Stimulated activated CD4-positive, alpha-beta T cell treated with anti-CD3 and anti-CD28 coated beads, Interleukin-1b, Interleukin-23, amount 100 ng/mL, for 1 hour (primary cell): ENCODE data around the gene GTF2IRD1.
"Not testable (repeated sequence)": the region's sequence is repeated elsewhere in the genome, so short reads cannot be mapped to it uniquely, and the experiment has no call there.

ENCODE experiments used
- DNase-seq, 2 donors: peaks; one replicate each; pipeline ENCODE4 v3.0.0-alpha.2; 2020; ENCODE audit warnings: low read depth in 2 of 2

The GTF2IRD1 gene, protein sequence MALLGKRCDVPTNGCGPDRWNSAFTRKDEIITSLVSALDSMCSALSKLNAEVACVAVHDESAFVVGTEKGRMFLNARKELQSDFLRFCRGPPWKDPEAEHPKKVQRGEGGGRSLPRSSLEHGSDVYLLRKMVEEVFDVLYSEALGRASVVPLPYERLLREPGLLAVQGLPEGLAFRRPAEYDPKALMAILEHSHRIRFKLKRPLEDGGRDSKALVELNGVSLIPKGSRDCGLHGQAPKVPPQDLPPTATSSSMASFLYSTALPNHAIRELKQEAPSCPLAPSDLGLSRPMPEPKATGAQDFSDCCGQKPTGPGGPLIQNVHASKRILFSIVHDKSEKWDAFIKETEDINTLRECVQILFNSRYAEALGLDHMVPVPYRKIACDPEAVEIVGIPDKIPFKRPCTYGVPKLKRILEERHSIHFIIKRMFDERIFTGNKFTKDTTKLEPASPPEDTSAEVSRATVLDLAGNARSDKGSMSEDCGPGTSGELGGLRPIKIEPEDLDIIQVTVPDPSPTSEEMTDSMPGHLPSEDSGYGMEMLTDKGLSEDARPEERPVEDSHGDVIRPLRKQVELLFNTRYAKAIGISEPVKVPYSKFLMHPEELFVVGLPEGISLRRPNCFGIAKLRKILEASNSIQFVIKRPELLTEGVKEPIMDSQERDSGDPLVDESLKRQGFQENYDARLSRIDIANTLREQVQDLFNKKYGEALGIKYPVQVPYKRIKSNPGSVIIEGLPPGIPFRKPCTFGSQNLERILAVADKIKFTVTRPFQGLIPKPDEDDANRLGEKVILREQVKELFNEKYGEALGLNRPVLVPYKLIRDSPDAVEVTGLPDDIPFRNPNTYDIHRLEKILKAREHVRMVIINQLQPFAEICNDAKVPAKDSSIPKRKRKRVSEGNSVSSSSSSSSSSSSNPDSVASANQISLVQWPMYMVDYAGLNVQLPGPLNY

DNA sequence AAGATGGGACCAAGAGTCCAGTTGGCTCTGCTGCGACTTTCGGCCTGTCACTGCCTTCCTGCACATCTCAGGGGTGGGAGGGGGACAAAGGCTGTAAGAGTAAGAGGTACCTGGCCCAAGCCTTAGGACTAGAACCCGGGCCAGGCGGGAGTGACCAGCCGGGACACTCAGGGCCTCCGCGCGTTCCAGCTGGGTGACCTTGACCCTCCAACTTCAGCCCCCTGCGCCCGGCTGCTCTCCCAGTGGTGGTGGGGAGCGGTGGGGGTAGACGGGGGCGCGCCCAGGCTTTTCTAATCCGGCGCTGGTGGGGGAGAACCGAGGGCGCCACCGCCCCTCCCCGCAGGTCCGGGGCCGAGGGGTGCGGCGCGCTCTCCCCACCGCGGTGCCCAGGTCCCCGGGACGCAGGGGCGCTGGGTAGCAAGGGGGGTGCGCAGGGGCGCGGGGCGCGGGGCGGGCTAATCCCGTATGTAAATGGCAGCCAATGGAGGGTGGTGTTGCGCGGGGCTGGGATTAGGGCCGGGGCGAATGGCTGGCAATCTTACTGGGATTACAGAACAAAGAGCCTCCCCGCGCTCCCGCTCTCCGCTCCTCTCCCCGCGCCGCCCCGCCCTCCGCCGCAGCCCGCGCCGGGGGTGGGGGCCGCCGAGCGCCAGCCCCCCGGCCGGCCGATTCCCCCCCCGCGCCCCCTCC, at the start of gene GTF2IRD1:
Gene GTF2IRD1 (plus strand): TSS at position 585 of the 690 bp plus-strand sequence. CDS start 54,175 bp downstream, outside the sequence.
- peak in 1 of 2 donors; percentile 8 for DNase-seq

DNA sequence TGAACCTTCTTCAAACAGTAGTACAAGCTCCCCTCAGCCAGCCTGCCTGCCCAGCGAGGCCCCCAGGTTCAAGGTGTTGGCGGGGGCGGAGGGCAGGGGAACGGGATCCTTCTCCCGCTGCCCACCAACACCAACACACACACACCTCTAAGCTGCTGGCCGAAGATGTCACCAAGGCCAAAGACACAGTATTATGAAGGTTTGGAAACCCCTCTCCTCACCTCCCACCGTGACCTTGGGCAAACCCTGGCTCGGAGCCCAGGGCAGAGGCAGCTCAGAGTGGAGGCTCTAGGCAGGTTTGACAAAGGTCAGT, 49.4 kb upstream of the GTF2IRD1 start:
- no peak for DNase-seq

DNA sequence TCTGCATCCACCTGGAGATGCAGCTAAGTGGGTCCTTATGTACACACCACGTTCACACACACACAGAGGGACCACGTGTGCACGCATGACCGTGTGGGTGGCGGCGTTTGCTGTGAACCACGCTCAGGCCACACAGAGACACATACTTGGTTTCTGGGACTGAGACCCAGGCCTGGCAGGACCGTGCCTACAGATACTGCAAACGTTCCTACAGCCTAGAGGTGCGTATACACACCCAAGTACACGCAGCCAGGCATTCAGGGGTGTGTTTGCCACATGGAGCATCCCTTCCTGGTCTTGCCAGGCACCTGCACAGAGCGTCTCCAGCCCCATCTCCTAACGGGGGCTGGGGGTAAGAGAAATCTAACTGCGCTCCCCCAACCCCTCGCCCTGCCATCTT, 49.0 kb upstream of the GTF2IRD1 start:
- no peak for DNase-seq

DNA sequence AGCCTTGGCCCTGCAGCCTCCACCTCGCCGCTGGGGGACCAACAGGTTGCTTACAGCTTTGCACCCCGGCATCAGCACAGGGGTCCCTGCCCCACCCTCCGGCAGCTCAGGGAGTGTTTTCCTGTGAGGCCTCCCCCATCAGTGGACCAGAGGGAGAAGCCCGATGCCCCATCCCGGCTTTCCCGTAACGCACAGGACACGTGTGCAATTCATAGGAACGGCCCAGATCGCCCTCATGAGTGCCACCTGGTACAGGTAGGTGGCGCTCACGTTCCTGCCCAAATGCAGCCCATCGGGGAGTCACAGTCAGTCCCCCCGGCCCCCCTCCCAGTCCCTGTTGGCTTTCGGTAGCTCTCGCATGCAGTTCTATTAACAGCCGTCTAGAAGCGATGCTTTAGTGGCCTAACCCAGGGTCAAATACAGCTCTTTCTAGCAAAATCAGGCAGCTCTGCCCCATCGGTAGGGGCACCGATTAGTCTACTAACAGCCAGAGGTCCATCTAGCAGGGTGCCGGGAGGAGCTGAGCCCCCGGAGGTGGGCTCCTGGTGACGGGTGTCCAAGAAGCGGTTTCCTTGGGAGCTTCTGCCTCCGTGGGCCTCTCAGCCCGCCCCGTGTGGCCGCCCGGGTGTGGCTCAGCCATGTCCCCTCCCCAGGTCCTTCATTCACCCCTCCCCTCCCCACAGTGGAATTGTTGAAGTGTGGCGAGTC, 48.4 kb upstream of the GTF2IRD1 start:
- no peak for DNase-seq

DNA sequence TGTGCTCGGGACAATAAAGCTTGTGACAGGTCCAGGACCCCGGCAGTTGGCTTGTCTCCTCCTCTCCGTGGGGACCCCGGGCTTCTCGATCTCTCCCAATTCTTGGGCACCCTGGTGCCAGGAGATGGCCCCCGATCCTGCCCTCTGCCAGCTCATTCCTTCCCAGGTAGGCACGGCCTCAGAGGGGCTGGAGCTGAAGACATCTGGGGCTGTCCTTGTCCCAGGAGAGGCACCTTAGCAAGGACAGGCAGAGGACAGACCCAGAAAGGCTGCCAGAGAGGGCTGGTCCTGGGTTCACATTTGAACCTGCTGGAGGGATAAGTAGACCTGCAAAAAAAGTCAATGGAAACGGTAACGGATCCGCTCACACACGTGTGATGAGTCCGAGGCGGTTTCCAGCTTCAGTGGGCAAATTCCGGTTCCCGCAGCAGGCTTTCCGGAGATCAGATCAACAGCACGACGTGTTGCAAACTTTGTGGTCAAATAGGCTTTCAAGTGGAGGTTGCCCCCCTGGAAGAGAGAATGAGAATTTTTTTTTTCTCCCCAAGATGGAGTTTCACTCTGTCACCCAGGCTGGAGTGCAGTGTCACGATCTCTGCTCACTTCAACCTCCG, 47.7 kb upstream of the GTF2IRD1 start:
- no peak for DNase-seq

DNA sequence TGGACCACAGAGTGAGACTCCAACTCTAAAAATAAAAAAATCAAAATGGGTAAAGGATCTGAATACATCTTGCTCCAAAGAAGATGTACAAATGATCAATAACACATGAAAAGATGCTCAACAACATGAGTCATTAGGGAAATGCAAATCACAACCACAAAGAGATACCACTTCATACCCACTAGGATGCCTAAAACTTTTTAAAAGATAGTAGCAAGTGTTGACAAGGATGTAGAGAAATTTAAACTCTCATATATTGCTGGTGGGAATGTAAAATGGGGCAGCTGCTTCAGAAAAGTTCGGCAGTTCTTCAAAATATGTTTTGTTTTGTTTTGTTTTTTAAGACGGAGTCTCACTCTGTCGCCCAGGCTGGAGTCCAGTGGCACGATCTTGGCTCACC, 45.7 kb upstream of the GTF2IRD1 start:
- no peak for DNase-seq

DNA sequence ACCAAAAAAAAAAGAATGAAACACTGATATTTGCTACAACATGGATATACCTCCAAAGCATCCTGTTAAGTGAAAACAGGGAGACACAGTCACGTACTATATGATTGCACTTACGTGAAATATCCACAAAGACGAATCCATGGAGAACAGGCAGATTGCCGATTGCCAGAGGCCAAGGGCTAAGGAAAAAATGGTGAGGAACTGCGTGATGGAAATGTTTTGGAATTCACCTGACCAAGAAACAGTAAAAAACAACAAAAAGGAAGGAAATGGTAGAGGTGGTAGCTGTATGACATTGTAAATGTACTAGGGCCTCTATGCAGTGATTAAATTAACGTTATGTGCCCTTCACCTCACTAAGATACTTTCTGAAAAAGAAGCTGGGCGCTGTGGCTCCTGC, 44.1 kb upstream of the GTF2IRD1 start:
- DNase-seq = no peak

DNA sequence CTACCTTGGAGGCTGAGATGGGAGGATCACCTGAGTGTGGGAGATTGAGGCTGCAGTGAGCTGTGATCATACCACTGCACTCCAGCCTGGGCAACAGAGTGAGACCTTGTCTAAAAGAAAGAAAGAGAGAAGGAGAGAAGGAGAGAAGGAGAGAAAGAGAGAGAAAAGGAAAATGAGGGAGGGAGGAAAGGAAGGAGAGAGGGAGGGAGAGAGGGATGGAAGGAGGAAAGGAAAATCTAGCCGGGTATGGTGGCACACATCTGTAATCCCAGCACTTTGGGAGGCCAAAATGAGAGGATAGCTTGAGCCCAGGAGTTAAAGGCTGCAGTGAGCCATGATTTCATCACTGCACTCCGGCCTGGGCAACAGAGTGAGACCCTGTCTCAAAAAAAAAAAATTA, 42.9 kb upstream of the GTF2IRD1 start:
- no peak for DNase-seq

DNA sequence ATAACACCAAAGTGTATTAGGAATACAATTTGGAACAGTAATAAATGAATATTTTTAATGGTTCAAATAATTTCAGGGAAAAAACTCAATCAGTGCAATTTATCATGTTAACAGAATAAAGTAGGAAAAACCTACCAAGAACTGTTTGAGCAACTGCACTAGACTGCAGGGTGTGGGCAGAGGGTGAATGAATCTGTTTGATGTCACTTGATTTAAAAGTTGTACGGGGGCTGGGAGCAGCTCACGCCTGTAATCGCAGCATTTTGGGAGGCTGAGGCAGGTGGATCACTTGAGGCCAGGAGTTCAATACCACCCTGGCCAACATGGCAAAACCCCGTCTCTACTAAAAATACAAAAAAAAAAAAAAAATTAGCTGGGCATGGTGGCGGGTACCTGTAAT, 42.1 kb upstream of the GTF2IRD1 start:
- DNase-seq = not testable (repeated sequence)

DNA sequence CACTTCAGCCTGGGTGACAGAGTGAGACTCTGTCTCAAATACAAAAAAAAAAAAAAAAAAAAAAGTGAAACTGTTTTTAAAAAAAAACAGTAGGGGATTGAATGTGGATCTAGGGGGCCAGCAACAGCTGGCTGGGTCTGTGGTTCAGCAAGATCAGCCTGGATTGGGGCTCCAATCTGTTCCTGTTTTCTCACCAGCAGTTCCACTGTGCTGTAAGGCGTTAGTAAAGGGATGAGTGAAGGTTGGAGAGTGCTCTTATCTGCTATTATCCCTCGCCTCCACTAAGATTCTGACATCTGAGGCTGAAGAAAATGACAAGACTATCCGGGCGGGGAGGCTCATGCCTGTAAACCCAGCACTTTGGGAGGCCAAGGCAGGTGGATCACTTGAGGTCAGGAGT, 41.6 kb upstream of the GTF2IRD1 start:
- DNase-seq = no peak

DNA sequence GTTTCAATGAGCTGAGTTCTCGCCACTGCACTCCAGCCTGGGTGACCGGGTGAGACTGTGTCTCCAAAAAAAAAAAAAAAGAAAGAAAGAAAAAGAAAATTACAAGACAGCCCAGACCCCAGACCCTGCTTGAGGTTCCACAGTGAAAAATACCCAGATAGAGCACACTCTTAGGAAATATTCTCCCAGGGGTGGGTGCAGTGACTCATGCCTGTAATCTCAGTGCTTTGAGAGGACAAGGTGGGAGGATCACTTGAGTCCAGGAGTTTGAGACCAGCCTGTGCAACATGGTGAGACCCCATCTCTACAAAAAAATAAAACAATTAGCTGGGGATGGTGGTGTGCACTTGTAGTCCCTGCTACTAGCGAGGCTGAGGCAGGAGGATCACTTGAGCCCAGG, 41.1 kb upstream of the GTF2IRD1 start:
- no peak for DNase-seq

DNA sequence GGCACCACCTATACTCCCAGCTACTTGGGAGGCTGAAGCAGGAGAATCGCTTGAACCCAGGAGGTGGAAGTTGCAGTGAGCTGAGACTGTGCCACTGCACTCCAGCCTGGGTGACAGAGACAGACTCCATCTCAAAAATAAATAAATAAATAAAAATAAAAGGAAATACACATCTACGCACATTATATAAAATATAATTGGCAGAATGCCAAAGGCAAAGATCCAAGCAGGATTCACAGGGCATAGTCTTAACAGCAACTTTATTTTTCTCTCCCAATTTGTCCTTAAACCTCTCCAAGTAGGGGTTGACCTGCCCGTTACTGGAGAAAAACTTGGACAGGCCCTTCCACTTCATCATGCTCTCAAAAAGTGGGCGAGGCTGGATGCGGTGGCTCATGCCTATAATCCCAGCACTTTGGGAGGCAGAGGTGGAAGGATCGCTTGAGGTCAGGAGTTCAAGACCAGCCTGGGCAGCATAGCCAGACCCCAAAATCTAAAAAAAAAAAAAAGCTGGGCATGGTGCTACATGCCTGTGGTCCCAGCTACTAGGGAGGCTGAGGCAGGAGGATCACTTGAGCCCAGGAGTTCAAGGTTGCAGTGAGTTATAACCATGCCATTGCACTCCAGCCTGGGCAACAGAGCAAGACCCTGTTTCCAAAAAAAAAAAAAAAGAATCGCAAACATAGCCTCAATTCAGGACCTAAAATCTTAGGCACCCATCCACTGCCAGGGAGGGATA, 38.9 kb upstream of the GTF2IRD1 start:
- not testable (repeated sequence) for DNase-seq

DNA sequence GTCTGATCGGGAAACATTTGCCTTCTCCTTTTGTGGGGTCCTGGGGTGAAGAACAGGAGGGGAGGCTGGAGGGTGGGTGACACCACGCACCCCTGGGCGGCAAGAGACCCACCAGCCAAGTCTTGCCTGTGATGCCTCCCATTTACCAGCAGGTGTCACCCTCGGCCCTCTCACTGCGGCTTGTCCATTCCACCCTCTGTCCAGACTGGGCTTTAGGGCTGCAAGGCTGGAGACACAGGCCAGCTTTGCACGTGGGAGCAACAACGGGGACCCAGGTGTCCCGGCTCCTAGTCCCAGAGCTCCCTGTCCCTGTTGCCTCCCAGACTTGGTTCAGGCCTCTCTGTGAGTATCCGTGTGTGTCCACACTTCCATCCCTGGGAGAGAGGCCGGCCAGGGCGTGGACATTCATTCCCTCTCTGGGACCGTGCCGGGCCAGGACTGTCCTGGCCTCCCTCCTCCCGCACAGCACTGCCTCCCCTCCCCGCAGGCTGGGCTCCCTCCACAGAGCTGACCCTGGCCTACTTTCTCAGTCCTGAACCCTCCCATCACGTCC, 36.2 kb upstream of the GTF2IRD1 start:
- DNase-seq = peak; percentile 15 to 33

DNA sequence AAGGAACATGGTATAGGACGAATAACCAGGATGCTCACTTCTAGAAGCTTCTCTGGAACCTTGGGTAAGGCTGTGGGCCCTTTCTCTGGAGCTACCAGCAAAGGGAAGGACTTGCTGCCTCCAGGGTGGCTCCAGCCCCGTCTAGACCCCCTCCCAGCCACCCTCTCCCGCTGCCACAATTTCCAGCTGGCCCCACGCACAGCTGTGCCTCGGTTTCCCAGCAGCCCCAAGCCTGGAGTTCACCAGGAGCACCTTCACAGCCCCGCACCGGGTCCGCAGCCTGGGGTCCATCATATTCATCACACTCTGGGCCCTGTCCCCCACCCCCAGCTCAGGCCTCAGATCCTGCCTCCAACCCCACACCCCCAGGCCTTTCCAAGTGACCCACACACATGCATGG, 35.6 kb upstream of the GTF2IRD1 start:
- no peak for DNase-seq

DNA sequence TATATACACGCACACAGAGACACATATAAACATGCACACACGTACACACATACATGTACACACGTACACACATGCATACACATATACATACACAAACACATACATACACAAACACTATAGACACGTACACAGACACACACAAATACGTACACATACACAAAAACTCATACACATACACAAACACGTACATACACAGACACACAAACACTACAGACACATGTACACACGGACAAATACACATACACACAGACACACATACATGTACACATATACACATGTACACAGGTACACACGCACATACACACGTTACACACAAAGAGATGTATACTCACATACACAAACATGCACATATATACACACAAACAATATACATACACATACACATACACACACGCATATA, 35.2 kb upstream of the GTF2IRD1 start:
- DNase-seq = no peak

DNA sequence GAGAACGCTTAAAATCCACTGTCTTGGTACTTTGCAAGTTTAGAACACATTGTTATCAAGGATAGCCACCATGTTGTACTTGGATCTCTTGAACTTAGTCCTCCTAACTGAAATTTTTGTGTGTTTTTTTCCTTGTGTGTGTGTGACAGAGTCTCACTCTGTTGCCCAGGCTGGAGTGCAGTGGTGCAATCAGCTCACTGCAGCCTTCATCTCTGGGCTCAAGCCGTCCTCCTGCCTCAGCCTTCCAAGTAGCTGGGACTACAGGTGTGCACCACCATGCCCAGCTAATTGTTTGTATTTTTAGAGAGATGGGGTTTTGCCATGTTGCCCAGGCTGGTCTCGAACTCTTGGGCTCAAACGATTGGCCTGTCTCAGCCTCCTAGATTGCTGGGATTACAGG, 34.5 kb upstream of the GTF2IRD1 start:
- not testable (repeated sequence) for DNase-seq

DNA sequence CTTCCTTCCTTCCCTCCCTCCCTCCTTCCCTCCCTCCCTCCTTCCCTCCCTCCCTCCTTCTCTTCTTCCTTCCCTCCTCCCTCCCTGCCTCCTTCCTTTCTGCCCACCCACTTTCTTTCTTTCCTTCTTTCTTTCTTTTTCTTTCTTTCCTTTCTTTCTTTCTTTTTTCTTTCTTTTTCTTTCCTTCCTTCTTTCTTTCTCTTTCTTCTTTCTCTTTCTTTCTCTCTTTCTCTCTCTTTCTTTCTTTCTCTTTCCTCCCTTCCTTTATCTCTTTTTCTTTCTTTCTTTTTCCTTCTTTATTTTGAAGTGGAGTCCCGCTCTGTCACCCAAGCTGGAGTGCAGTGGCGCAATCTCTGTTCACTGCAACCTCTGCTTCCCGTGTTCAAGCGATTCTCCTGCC, 33.7 kb upstream of the GTF2IRD1 start:
- DNase-seq = no peak

DNA sequence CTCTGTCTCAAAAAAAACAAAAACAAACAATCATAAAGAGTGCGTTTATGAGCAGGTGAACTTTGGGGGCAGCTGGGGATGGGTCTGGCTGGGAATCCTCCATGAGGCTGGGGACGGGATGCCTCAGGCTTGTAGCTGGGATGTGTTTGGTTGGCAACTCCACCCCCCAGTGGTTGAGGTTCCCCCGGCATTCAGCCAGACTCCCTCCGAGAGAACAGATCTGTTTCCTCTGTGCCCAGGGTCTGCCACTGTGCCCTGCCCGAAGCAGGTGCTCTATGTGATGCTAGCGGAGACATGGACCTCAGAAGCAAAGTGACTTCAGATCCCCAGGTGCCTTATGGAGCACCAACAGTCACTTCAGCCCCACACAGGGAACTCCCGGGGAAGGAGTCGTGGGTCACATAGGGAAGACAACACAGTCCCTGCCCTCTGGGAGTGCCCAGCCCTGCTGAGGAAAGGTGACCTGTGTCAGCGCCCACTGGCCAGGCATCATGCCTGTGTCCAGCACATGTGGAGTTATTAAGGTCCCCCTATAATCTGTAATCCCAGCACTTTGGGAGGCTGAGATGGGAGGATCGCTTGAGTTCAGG, 29.3 kb upstream of the GTF2IRD1 start:
- DNase-seq = no peak

DNA sequence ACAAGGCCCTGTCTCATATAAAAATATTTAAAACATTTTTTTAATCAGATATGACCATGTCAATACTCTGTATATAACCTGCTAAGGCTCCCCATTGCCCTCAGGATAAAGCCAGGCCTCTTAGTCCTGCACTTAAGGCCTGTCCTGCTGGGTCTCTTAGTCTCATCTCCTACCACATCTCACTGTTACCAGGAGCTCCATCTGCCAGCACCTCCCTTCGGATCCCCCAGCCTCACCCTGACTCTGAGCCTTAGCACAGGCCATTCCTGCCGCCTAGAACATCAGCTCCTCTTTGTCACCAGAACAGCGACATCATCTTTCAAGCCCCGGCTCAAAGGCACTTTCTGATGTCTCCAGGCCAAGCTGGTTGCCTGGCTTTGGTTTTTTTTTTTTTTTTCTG, 25.7 kb upstream of the GTF2IRD1 start:
- no peak for DNase-seq
